T-helper 1 cell treated with Interleukin-12 subunit alpha and Interleukin-12 subunit beta and Interleukin-4 antibody, amounts not matched to agents 30 μg/mL and 1 μg/mL, for 36 hours (primary cell): Measurements from ENCODE around the gene RGS17.
"Not testable (repeated sequence)": the region's sequence is repeated elsewhere in the genome, so short reads cannot be mapped to it uniquely, and the experiment has no call there.

ENCODE experiments used
- H3K27ac Mint-ChIP-seq: one replicate; pipeline ENCODE4 v1.8.0; 2021; ENCODE audit warnings: mild to moderate bottlenecking, mixed read lengths
- H3K27me3 Mint-ChIP-seq: one replicate; pipeline ENCODE4 v1.8.0; 2021; ENCODE audit warnings: low read depth, mixed read lengths
- H3K36me3 Mint-ChIP-seq: one replicate; pipeline ENCODE4 v1.8.0; 2021; ENCODE audit warnings: low read depth, mixed read lengths
- H3K4me1 Mint-ChIP-seq: one replicate; pipeline ENCODE4 v1.8.0; 2021; ENCODE audit warnings: low read depth, mixed read lengths
- H3K4me3 Mint-ChIP-seq: one replicate; pipeline ENCODE4 v1.8.0; 2021; ENCODE audit warnings: mild to moderate bottlenecking, moderate library complexity, mixed read lengths
- H3K9me3 Mint-ChIP-seq: one replicate; pipeline ENCODE4 v1.8.0; 2021; ENCODE audit warnings: mixed read lengths

RGS17 gene

DNA sequence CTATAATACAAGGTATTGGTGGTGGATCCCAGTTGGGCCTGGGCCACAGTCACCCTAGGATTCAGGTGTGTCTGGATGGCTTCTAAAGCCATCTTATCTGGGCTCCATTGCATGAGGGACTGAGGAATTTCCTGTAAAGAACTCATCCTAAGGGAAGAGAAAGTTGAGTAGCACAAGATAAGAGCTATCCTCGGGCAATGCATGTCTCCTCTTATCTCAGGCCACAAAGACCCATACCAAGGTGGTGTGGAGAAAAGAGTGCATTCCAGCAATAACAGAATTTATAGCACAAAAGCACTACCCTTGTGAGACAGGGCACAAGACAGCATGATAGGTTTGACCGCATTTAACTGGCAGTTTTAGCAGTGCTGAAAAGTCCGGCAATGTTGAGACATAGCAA is 114.2 kb downstream of the RGS17 start:
- peaks cover 26% of the 10 kb centered on the region for H3K27me3 Mint-ChIP-seq
- no peaks in the 10 kb centered on the region for H3K9me3 Mint-ChIP-seq
- no peak overlapping the region for H3K27ac Mint-ChIP-seq
- no peaks in the 10 kb centered on the region for H3K4me1 Mint-ChIP-seq
- no peak overlapping the region for H3K4me3 Mint-ChIP-seq
- H3K36me3 Mint-ChIP-seq: no peaks in the 10 kb centered on the region

GRCh38 chr6:153015094-153015640 is 115.9 kb downstream of the RGS17 start:
- H3K27ac Mint-ChIP-seq: no peak overlapping the region
- H3K27me3 Mint-ChIP-seq: peaks cover 41% of the 10 kb centered on the region
- H3K36me3 Mint-ChIP-seq: no peaks in the 10 kb centered on the region
- H3K4me1 Mint-ChIP-seq: no peaks in the 10 kb centered on the region
- no peak overlapping the region for H3K4me3 Mint-ChIP-seq
- no peaks in the 10 kb centered on the region for H3K9me3 Mint-ChIP-seq

DNA sequence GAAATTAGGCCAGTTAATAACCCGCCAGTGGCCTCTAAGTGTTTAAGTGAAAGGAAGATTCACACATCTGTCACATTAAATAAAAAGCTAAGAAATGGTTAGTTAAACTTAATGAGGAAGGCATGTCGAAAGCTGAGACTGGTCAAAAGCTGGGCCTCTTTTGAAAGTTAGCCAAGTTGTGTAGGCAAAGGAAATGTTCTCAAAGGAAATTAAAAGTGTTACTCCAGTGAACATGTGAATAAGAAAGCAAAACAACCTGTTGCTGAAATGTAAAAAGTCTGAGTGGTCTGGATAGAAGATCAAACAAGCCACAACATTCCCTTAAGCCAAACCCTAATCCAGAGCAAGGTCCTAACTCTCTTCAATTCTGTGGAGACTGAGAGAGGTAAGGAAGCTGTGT is 117.6 kb downstream of the RGS17 start:
- H3K27ac Mint-ChIP-seq: no peak overlapping the region
- peaks cover 47% of the 10 kb centered on the region for H3K27me3 Mint-ChIP-seq
- no peaks in the 10 kb centered on the region for H3K36me3 Mint-ChIP-seq
- no peak overlapping the region for H3K4me3 Mint-ChIP-seq
- no peaks in the 10 kb centered on the region for H3K4me1 Mint-ChIP-seq
- H3K9me3 Mint-ChIP-seq: no peaks in the 10 kb centered on the region

DNA sequence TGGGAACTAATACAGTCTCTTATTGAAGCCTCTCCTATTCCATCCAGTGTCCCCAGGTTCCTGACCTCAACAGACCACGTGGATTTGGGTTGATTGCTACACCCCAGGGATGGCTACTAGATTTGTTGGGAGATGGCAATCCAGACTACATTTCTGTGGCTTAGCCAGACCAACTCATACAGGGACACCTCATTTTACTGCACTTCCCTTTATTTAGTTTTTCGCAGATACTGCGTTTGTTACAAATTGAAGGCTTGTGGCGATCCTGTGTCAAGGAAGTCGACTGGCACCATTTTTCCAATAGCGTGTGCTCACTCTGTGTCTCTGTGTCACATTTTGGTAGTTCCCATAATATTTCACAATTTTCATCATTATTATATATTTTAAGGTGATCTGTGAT is 118.2 kb downstream of the RGS17 start:
- Mint-ChIP-seq H3K4me3 (no peak overlapping the region), H3K36me3 (no peaks in the 10 kb centered on the region), H3K27ac (no peak overlapping the region), H3K4me1 (no peaks in the 10 kb centered on the region), H3K27me3 (peaks cover 50% of the 10 kb centered on the region), H3K9me3 (no peaks in the 10 kb centered on the region)

DNA sequence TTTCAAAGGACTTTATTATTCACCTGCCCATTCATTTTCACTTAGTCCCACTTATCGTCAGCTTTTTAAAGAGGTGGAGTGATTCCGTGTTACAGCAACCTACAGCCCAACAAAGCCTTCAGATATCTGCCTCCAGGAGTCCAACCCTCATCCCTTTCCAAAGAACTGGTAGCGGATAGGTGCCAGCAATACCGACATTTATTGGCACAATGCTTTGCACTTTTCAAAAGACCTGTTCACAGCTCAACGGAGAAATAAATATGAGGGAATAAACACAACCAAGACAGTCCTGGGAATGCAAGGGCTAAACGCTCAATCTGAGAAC is 127.8 kb downstream of the RGS17 start:
- H3K27me3 Mint-ChIP-seq: peaks cover 28% of the 10 kb centered on the region
- H3K27ac Mint-ChIP-seq: peak overlapping the region; percentile 94
- peaks cover 23% of the 10 kb centered on the region for H3K36me3 Mint-ChIP-seq
- H3K4me1 Mint-ChIP-seq: peaks cover 34% of the 10 kb centered on the region
- peaks cover 3% of the 10 kb centered on the region for H3K9me3 Mint-ChIP-seq
- peak overlapping the region; percentile 93 for H3K4me3 Mint-ChIP-seq

- Mint-ChIP-seq H3K9me3 (peaks cover 3% of the 10 kb centered on the region), H3K4me3 (peak within 1 kb of the TSS; percentile 93), H3K36me3 (peaks cover 23% of the 10 kb centered on the region), H3K27me3 (peaks cover 25% of the 10 kb centered on the region), H3K27ac (peak within 1 kb of the TSS; percentile 94), H3K4me1 (peaks cover 34% of the 10 kb centered on the region)
Measured at GRCh38 chr6:153002613-153003365, 128.3 kb downstream of the RGS17 start, which contains the start of gene MTRF1L. Gene MTRF1L (minus strand): TSS chr6:153002709. CDS start chr6:153002685, 24 bp downstream.

DNA sequence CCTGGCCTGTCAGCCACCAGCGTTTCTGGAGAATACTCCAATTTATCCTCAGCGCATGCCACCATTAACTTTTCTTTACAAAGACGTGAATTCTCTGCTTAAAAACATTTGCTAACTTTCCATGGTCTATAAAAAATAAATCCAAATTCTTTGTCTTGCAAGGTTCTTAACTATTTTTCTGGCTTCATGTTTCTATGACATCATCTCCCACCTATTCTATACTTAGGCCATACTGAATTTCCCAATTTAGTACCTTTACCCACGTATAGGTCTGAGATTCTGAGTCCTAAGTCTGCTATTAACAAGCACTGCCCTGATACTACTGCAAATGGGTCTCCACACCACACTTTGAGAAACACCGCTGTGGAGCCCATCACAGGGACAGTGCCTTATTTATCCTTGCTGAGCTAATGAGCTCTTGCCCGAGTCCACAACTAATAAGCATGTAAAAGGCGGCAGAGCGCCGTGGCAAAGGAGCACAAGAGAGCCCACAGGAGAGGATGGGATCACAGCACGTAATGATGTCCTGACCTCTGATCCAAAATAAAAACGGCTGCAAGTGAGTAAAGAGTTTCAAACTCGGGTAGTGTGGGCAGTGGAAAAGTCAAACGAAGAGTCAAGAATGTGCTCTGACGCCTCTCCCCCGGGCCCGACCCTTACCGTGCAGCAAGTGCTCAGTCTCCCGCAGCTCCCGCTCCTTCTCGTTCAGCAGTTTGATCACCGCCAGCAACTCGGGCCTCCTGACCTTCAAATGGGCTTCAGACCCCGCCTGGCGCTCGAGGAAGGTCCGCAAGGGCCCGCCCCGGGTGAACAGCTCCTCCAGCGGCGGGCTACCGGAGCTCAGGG is 129.1 kb downstream of the RGS17 start:
- peak overlapping the region; percentile 71 for H3K27ac Mint-ChIP-seq
- H3K9me3 Mint-ChIP-seq: peaks cover 3% of the 10 kb centered on the region
- H3K27me3 Mint-ChIP-seq: peaks cover 25% of the 10 kb centered on the region
- H3K36me3 Mint-ChIP-seq: peaks cover 27% of the 10 kb centered on the region
- H3K4me3 Mint-ChIP-seq: peak overlapping the region; percentile 93
- peaks cover 38% of the 10 kb centered on the region for H3K4me1 Mint-ChIP-seq

DNA sequence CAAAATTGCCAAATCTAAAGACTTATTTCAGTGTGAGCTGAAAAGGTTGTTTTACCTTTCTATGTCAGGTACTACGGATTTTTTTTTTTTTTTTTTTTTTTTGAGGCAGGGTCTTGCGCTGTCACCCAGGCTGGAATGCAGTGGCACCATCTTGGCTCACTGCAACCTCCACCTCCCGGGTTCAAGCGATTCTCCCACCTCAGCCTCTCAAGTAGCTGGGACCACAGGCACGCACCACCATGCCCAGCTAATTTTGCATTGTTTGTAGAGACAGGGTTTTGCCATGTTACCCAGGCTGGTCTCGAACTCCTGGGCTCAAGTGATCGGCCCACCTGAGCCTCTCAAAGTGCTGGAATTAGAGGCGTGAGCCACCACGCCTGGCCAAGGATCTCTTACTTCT is 130.3 kb downstream of the RGS17 start:
- Mint-ChIP-seq H3K4me3 (peak overlapping the region; percentile 93), H3K4me1 (peaks cover 47% of the 10 kb centered on the region), H3K27me3 (peaks cover 18% of the 10 kb centered on the region), H3K36me3 (peaks cover 34% of the 10 kb centered on the region)
- H3K9me3 Mint-ChIP-seq, H3K27ac Mint-ChIP-seq: not testable (repeated sequence)

DNA sequence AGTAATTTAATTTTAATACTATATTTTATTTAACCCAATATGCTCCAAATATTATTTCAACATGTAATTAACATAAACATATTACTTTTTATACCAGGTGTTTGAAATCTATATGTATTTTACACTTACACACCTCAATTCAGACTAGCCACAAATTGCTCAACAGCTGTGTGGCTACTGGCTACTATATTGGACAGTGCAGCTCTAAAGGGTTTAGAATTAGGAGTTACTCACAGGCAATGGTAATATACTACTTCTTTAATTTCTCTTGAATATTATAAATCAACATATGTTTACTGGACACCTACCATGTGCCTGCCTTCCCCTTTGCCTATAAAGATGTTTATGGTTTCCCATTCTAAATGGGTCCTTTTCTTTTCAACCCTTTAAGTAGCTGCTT is 130.8 kb downstream of the RGS17 start:
- Mint-ChIP-seq H3K4me3 (peak overlapping the region; percentile 64), H3K27ac (peak overlapping the region; percentile 22), H3K4me1 (peaks cover 49% of the 10 kb centered on the region), H3K27me3 (peaks cover 13% of the 10 kb centered on the region), H3K9me3 (peaks cover 3% of the 10 kb centered on the region), H3K36me3 (peaks cover 34% of the 10 kb centered on the region)

DNA sequence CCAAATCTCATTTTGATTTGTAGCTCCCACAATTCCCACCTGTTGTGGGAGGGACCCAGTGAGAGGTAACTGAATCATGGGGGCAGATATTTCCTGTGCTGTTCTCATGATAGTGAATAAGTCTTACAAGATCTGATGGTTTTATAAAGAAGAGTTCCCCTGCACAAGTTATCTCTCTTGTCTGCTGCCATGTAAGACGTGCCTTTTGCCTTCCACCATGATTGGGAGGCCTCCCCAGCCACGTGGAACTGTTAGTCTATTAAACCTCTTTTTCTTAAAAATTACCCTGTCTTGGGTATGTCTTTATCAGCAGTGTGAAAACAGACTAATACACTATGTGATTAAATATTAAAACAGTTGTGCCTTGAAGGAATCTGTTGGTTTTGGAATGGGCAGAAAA is 131.5 kb downstream of the RGS17 start:
- H3K4me3 Mint-ChIP-seq: peak overlapping the region; percentile 14
- H3K36me3 Mint-ChIP-seq: peaks cover 34% of the 10 kb centered on the region
- H3K27me3 Mint-ChIP-seq, H3K9me3 Mint-ChIP-seq: not testable (repeated sequence)
- H3K27ac Mint-ChIP-seq: peak overlapping the region; percentile 56
- peaks cover 50% of the 10 kb centered on the region for H3K4me1 Mint-ChIP-seq

DNA sequence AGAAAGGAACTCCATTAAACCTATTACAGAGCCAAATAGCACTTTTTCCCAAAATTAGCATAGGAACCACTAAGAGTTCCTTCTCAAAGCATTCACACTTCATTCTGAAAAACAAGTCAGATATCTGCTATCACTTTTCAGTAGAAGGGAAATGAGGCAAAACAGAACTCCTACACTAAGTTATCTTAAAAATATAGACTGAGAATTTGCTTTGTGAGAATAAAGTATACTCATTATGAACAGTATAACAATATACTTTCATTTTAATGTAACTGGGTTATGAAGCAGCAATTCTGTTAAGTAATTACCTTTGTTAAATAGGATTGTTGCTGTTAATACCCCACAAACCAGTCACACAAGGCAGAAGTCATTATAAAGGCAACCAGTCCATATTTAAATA is 137.2 kb downstream of the RGS17 start:
- Mint-ChIP-seq H3K27me3 (no peaks in the 10 kb centered on the region), H3K4me3 (no peak overlapping the region), H3K27ac (peak overlapping the region; percentile 63), H3K36me3 (peaks cover 42% of the 10 kb centered on the region), H3K4me1 (peaks cover 28% of the 10 kb centered on the region), H3K9me3 (no peaks in the 10 kb centered on the region)

DNA sequence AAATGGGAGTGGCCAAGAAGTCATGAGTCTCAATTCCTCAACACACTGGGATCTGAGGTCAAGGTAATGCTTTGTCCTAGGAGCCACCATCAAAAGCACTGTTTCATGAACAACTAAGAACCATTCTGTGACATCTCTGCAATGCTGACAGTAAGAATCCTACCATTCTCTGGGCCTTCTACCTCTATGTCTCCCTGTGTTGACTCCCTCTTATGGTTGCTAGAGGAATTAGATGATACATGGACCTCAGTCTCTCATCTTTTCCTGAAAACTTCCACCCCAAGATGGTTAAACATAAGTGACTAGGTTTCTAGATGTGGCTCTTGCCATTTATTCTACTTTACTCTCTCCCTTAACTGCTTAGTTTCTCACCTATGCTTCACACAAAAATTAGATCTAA is 137.7 kb downstream of the RGS17 start:
- Mint-ChIP-seq H3K27me3 (no peaks in the 10 kb centered on the region), H3K9me3 (no peaks in the 10 kb centered on the region), H3K4me1 (peaks cover 28% of the 10 kb centered on the region), H3K36me3 (peaks cover 42% of the 10 kb centered on the region), H3K27ac (peak overlapping the region; percentile 63), H3K4me3 (no peak overlapping the region)

- peaks cover 22% of the 10 kb centered on the region for H3K36me3 Mint-ChIP-seq
- H3K27ac Mint-ChIP-seq: peak overlapping the region; percentile 34
- H3K27me3 Mint-ChIP-seq: no peaks in the 10 kb centered on the region
- no peak overlapping the region for H3K4me3 Mint-ChIP-seq
- H3K4me1 Mint-ChIP-seq: peaks cover 16% of the 10 kb centered on the region
- H3K9me3 Mint-ChIP-seq: no peaks in the 10 kb centered on the region
Measured at GRCh38 chr6:152986978-152987377, 144.1 kb downstream of the RGS17 start.

GRCh38 chr6:152985300-152985699 is 145.8 kb downstream of the RGS17 start:
- H3K27me3 Mint-ChIP-seq, H3K9me3 Mint-ChIP-seq: not testable (repeated sequence)
- peak overlapping the region; percentile 99 for H3K4me3 Mint-ChIP-seq
- peaks cover 23% of the 10 kb centered on the region for H3K36me3 Mint-ChIP-seq
- H3K27ac Mint-ChIP-seq: peak overlapping the region; percentile 60
- H3K4me1 Mint-ChIP-seq: peaks cover 24% of the 10 kb centered on the region

- Mint-ChIP-seq H3K9me3 (no peaks in the 10 kb centered on the region), H3K27ac (peak overlapping the region; percentile 100), H3K4me3 (peak overlapping the region; percentile 99), H3K27me3 (no peaks in the 10 kb centered on the region), H3K36me3 (peaks cover 23% of the 10 kb centered on the region), H3K4me1 (peaks cover 27% of the 10 kb centered on the region)
Measured at GRCh38 chr6:152984513-152984872, 146.6 kb downstream of the RGS17 start.
